Stimulated activated CD4-positive, alpha-beta T cell treated with anti-CD3 and anti-CD28 coated beads, Interleukin-1b, Interleukin-23, amount 100 ng/mL, for 48 hours (primary cell): ENCODE measurements around the gene ZNF624.
"Not testable (repeated sequence)": the region's sequence is repeated elsewhere in the genome, so short reads cannot be mapped to it uniquely, and the experiment has no call there.

Experiments used
- DNase-seq: peaks from one replicate; pipeline ENCODE4 v3.0.0-alpha.2; 2020

The ZNF624 gene

DNA sequence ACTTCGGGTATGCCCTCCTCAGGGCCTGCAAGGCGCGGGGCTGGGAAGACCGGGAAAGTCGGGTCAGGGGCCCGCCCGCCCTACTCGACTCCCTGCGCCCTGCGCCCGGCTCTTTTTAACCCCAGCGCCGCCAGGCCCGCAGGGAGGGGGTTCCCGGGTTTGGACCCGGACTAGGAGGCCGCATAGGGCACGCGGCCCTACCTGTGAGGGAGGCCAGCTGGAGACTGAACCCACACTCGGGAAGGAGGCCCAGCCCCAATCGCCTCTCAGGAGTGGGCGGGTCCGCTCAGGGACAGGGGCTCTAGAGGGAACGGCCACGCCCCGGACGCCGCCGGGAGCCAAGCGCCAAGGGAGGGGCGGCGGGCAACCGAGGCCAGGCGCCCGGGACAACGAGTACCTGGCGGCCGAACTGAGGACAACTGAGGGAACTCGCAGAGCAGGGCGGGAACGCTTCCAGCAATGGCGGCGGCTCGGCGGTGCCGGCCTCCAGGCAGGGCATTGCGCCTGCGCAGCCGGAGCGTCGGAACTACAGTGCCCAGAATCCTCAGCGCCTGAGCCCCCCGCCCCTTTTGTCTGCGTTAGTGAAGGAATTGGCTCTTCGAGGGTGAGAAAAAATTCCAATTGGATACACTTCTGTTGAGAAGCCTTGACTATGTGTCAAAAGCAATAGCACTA is at the start of gene ZNF624:
TSS of gene ZNF624 (minus strand) at position 484 of the 675 bp plus-strand sequence.
- DNase-seq, result peak; percentile 87

DNA sequence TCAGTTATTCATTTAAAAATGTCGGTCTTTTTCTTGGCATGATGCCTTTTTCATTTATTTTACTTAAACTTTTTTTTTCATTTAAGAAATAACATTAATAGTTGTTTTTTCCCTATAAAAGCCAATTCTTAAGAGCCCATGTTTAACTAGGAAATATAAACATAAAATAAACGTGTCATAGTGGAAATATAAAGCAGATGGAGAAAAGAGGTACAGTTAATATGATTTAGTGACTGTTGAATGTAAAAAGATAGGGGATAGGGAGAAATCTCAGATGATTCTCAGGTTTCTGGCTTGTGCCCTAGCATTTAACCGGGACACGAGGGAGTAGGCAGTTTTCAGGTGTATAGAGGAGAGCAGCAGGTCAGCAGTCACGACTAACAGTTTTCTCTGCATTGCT is 44.0 kb upstream of the ZNF624 start:
- not testable (repeated sequence) for DNase-seq

DNA sequence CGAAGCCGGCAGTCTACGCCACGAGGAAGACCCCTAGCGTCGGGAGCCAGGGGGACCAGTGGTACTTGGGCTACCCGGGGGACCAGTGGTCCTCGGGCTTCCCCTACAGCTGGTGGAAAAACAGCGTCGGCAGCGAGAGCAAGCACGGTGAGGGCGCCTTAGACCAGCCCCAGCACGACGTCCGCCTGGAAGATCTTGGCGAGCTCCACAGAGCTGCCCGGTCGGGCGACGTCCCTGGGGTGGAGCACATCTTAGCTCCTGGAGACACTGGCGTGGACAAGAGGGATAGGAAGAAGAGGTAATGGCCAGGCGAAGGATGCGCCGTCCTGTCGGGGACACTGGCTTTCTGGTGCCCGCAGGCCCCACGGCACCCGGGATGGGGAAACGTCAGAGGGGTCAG is 36.8 kb upstream of the ZNF624 start:
- DNase-seq, result not testable (repeated sequence)

DNA sequence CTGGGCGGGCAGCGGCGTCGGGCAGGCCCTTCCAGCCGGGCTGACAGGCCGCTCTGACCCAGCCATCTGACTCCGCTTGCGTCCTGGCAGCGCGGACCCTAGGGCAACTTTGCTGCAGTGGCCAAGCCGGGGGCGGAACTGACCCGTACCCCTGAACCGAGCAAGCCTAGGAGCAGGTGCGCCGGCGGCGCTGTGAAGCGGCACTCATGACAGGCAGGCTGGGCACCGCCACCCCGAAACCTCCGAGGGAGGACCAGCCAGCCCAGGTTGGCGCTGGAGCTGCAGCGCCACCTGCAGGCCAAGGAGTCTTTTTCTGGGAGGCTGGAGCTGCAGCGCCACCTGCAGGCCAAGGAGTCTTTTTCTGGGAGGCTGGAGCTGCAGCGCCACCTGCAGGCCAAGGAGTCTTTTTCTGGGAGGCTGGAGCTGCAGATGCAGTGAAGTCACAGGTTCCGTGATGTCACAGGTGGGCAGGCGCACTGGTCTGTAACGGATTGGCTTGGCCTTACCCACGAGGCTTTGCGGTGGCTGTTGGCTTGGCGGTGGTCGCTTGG is 36.2 kb upstream of the ZNF624 start, which contains the start of gene CCDC144A:
TSS of gene CCDC144A (plus strand) at position 511 of the 551 bp plus-strand sequence. CDS start 160 bp downstream, outside the sequence.
- DNase-seq, result peak; percentile 85

DNA sequence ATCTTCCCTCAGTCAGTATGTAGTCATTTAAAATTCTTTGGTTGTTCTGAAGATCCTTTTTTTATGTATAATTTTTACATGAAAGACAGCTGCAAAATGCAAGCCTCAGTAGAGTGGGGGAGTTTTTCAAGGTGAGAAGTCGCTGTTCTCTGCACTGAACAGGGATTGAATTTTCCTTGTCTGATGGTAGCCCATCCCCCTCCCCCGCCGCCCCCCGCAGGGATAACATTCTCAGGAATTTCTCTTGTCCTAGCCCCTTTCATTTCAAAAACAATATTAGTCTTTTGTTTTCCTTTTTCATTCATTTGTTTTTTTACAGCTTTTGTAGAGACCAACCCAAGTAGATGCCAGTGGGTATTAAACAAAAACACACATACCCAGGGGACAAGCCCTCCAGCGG is 33.5 kb upstream of the ZNF624 start:
- DNase-seq, result not testable (repeated sequence)

DNA sequence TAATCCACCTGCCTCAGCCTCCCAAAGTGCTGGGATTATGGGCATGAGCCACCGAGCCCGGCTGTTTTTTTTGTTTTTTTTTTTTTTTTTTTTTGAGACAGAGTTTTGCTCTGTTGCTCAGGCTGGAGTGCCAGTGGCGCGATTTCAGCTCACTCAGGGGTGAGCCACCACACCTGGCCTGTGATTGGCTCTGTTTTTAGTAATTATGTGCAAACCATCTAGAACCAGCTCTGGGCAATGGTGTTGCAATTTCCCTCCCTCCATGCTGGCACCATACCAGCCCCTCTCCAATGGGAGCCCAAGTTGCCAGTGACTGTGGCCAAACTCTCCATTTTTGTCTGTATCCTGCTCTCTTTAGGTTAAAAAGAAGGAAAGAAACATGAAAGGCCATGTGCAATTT is 32.4 kb upstream of the ZNF624 start:
- DNase-seq, result not testable (repeated sequence)

DNA sequence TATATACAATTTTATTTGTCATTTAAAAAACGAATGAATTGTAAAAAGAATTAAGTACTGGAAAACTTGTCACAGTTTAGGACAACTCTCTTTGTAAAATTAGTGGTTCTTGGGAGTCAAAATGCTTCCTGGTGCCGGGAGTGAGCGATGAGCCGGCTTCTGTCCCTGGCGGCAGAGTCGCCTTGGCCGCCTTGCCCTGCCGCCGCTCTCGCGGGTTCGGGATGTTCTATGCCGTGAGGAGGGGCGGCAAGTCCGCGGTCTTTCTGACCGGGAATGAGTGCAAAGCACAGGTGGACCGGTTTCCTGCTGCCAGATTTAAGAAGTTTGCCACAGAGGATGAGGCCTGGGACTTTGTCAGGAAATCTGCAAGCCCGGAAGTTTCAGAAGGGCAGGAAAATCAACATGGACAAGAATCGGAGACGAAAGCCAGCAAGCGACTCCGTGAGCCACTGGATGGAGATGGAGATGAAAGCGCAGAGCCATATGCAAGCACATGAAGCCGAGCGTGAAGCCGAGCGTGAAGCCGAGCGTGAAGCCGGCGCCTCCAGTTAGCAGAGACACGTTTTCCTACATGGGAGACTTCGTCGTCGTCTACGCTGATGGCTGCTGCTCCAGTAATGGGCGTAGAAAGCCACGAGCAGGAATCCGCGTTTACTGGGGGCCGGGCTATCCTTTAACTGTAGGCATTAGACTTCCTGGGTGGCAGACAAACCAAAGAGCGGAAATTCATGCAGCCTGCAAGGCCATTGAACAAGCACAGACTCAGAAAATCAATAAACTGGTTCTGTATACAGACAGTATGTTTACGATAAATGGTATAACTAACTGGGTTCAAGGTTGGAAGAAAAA is 29.9 kb upstream of the ZNF624 start:
- DNase-seq, result not testable (repeated sequence)

DNA sequence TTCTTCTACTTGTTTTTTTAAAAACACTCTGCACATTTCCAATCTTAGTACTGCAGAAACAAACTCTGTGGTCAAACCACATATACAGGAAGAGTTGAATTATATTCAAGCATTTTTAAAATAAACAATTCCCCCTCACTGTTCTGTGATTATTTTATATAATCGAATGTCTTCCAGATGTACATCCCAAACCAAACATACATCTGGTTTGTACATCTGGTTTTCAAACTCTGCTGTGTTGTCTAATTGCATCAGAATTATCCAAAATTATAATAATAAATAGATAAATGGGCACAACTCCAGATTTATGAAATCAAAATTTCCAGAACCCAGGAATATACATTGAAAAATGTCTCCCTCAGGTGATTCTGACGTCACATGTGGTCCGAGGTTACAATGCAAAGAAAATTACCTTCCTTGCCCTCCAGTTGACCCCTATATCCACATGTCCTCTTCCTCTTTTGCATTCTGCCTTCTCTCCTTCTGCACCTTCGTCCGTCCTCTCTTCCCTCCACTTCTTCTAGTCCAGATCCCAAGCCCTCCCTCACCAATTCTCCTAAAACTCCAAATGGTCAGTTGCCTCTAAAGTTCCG is 23.1 kb upstream of the ZNF624 start:
- no peak for DNase-seq

DNA sequence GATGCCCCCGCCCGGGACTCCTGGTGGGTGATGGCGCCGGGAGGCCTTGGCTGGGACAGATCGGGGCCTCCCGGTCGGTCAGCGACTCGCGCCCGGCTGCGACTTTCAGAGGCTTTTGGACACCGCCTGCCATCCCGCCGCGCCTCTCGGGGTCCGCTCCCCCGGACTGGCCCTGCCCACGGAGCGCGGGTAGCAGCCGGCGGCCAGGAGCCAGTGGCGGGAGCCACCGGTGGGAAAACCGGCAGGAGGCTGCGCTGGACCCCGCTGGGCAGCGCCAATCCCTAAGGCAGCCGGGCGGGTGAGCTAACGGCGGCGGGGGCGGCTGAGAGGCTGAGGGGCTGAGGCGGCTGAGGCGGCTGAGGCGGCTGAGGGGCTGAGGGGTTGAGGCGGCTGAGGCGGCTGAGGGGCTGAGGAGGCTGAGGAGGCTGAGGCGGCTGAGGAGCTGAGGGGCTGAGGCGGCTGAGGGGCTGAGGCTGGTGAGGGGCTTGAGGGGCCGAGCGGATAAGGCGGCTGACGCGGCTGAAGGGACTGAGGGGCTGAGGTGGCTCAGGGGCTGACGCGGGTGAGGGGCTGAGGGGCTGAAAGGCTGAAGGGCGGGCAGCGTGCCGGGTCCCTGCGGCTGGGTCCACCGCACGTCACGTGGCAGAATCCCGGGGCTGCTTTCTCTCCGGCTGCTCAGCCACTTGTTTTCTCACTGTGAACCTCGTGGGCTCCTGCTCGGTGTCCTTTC is 13.4 kb upstream of the ZNF624 start:
- not testable (repeated sequence) for DNase-seq

DNA sequence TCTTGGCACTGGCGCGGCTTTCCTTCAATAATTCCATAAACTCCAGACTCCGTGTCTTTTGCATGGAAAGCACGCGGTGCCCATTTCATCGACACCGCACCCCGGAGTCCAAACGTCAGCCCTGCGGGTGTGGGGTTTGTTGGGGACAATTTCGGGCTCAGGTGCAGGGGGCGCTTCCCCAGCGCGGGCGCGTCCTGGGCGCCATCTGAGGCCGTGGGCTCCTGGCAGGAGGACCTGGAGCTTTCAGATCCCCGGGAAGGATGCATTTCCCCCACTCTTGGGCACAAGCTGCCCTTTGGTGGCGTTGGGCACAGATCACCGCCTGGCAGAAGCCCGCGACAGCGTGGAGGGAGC is 12.9 kb upstream of the ZNF624 start:
- not testable (repeated sequence) for DNase-seq

DNA sequence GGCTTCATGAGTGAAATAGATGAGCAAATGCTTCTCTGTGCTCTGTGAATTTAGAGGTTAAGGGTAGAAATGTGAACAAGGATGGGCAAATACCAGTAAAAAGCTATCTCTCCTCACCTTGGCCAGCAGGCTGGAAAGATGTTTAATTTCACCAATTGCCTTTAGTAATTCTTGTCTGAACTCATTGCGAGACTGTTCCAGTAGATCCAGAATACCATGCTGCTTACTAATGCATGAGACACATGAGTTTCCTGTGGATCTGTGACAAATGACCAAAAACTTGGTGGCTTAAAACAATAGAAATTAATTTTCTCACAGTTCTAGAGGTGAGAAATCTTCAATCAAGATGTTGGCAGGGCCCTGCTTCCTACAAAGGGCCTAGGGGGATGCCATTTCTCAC is 9.3 kb upstream of the ZNF624 start:
- no peak for DNase-seq

DNA sequence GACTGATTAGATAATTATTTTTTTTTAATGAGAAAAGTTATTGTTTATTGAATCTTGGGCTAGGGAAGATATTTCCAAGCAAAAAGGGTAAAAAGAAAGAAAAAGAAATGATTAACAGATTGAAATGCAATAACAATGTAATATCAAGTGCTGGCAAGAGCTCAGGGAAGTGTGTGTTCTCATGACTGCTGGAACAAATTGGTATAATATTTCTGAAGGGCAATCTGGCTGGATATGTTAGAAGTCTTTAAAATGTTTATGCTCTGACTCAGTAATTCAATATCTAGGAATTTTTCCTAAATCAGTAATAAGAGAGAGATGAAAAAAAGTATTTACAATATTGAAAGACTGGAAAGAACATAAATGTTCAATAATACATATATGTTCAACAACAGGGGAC is 7.6 kb upstream of the ZNF624 start:
- no peak for DNase-seq

DNA sequence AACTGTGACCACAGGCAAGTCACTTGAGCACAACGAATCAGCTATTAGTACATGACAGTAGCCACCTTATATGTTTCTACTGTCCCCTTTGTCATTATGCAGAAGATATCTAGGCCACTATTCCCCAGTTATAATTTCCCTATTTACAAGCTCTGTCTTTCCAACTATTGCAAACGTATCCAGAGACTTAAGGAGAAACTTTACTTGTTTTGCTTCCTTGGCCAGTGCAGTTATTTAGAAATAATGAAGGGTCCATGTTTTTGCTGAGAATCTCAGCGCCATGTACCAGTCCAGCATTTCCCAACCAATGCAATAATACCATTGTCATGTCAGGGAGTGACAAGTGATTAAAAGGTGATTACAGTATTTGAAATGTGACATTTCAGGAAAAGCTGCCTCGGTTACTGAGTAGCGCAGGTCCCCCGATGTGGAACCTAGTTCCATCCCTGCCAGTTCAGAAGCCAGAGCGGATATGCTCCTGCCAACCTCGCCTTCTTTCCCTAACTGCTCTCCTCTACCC is 743 bp downstream of the ZNF624 start:
- DNase-seq, result no peak

DNA sequence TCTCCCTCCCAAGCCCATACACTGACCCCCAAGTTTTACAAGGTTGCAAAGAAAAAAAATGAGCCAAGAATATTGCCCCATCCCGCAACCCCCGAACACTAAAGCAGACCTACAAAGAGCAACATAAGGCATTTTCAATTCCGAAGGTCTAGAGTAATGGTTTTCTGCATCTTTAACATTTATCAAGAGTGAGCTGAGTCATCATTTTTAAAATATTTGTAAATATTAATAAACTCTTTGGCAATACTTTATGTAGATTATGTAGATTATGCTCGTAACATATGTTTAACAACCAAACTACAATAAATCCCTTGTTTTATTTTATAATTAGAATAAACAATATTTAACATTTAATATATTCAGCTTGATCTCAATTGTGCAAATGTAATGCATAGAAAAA is 1.4 kb downstream of the ZNF624 start:
- no peak for DNase-seq

DNA sequence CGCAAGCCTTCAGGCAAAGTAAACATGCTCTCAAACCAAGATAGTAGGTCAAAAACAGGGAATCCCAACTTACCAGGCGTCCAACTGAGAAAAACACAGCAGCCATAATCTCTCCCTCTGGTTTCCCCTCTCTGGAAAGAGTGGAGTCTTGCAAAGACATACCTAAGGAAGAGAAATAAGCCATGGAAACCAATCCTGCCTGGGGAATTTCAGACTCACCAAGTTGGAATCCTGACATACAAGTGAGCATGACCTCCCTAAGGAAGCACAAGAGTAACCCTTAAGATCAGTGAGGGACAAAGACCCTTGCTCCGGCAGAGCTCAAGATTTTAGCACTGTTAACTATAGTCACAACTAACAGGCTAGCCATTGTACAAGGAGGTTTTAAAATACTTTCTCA is 4.1 kb downstream of the ZNF624 start:
- no peak for DNase-seq

DNA sequence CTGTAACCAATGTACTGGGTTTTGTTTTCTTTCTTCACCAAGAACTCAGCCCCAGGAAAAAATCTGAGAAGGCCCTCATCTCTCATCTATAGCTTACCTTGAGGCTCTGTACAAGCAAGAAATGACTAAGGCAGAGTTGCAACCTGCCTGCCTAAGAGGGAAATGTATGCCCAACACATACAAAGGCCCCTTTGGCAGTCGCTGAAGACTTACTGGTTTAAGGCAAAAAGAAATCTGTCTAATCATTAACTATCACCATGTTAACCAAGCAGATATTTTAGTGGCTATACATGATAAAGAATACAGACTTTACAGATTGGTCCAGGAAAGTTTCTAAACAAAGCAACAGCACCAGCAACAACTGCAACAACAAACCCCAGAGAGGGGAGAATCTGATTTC is 14.2 kb downstream of the ZNF624 start:
- no peak for DNase-seq

DNA sequence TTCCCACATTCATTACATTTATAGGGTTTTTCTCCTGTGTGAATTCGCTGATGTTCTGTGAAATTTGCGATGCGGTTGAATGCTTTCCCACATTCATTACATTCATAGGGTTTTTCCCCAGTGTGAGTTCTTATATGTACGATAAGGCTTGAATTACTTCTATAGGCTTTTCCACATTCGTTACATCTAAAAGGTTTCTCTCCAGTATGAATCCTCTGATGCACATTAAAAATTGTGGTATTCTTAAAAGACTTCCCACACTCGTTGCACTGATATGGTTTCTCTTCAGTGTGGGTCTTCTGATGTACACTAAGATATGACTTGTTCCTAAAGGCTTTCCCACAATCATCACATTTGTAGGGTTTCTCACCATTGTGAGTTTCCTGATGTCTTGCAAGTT is 30.4 kb downstream of the ZNF624 start:
- no peak for DNase-seq

DNA sequence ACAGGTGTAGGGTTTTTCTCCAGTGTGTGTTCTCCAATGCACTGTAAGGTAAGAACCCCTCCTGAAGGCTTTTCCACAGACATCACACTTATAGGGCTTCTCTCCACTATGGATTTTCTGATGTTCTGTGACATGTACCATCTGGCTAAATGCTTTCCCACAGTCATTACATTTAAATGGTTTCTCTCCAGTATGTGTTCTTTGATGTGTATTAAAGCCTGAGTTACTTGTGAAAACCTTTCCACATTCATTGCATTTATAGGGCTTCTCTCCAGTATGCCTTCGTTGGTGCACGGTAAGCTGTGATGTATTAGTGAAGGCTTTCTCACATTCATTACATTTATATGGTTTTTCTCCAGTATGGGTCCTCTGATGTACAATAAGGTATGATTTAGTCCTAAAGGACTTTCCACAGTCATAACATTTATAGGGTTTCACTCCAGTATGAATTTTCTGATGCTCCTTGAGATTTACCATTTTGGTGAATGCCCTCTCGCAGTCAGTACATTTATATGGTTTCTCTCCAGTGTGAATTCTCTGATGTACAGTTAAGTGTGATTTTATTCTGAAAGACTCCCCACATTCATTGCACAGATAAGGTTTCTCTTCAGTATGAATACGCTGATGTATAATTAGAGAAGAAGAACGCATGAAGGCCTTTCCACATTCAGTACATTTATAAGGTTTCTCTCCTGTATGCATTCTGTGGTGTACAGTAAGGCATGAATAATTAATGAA is 30.9 kb downstream of the ZNF624 start:
- no peak for DNase-seq

DNA sequence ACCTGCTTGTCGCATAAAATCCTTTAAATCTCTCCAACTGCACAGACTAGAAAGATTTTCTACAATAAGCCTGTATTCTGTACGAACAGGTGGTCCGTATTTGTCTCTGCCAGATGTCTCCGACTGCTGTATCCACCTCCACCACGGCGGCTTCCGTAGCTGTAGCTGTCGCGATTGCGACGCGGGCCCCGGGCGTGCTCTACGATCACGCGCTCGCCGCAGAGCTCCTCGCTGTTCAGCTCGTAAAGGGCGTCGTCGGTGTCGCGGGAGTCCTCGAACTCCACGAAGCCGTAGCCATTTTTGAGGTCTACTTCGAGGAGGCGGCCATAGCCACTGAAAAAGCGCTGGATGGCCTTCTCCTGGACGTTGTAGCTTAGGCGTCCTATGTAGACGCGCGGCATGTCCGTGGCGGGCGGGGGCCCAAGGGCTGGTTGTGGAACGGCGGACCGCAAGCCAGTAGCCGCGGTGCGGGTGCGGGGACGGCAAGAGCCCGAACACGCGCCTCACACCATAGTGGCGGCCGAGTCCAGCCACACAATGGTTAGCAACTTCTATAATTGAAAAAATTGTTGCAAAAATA is 36.1 kb downstream of the ZNF624 start:
- DNase-seq, result no peak

DNA sequence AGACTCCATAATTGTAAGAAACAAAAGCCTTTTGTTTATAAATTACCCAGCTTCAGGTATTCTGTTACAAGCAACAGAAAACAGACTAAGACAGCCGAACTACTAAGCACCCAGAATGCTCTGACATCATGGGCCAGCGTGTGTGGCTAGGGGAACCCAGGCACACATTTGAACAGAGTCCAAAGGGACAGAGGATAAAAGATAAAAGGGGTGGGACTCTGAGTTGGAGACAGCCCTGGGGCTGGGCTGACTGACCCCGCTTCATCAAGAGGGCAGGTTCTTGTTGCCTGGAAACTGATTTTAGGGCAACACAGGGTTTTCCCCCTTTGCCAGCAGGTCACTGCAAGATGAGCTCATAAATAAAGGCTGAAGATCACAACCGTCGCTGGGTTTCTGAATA is 54.1 kb downstream of the ZNF624 start:
- DNase-seq, result no peak

DNA sequence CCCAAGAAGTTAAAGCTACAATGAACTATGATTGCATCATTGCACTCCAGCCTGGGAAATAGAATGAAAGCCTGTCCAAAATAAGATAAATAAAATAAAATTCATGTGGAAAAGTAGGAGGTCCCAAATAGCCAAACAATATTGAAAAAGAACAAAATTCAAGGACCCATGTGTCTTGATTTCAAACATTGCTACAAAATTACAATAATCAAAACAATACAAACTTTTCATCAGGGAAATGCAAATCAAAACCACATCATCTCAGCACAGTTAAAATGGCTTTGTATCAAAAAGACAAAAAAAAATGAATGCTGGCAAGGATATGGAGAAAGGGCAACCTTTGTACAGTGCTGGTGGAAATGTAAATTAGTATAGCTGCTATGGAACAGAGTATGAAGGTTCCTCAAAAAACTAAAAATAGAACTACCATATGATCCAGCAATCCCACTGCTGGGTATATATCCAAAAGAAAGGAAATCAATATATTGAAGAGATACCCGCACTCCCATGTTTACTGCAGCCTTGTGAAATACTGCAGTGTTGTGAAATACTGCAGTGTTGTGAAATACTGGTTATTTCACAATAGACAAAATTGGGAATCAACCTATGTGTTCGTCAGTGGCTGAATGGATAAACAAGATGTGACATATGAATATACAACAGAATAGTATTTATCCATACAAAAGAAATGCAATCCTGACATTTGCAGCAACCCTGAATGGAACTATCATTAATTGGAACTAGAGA is 60.1 kb downstream of the ZNF624 start:
- DNase-seq, result no peak
